ENCODE measurements around the gene GEMIN4.

GRCh38 chr17:697682-698081 is 54.4 kb downstream of the GEMIN4 start:
- TF ChIP-seq POLR2A (IDR thresholded peaks at IDR 0.05) (no peak), CTCF (IDR thresholded peaks at IDR 0.05) (no peak)
